ENCODE measurements around the gene SLC5A1. TPM values are rescaled to one million over a fixed set of nuclear protein-coding genes. Genes with fewer than 3 reads are reported as not detected.

SLC5A1 gene
- total RNA-seq (not detected), polyA plus RNA-seq (not detected)

DNA sequence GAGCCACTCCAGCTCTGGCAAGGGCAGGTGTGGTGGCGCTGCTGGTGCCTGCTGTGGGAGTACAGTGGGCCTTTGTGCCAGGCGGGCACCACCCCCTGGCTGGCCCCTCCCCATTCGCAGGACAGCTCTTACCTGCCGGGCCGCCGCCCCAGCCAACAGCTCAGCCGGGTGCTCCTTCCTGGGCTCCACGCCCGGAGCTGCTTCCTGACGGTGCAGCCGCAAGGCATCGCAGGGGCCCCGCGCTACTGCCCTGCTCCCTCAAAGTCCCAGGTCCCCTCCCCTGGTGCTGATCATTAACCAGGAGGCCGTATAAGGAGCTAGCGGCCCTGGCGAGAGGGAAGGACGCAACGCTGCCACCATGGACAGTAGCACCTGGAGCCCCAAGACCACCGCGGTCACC lies at the start of gene SLC5A1:
Gene SLC5A1, plus strand, starts transcription at position 338 of the 400 bp plus-strand sequence. Its CDS starts 21 bp downstream, at position 359.
- no peak within 1 kb of the TSS for H3K27ac ChIP-seq (ENCODE audit: low read depth, low read length)
- H3K9me3 ChIP-seq (ENCODE audit: low read length) = no peaks in the 10 kb centered on the region
- Mint-ChIP-seq H3K4me1 (no peaks in the 10 kb centered on the region), H3K36me3 (peaks cover 0 to 6% (median 0%) of the 10 kb centered on the region in 3 donors), H3K4me3 (peak within 1 kb of the TSS in 1 of 7 donors; percentile 48), H3K27ac (peak within 1 kb of the TSS in 1 of 8 donors; percentile 94), H3K9me3 (no peaks in the 10 kb centered on the region), H3K27me3 (peaks cover 29 to 68% of the 10 kb centered on the region in 2 donors)
- no peaks in the 10 kb centered on the region for H3K4me1 ChIP-seq (ENCODE audit: insufficient read depth, low read length)
- H3K36me3 ChIP-seq (ENCODE audit: insufficient read depth, low read length) = no peaks in the 10 kb centered on the region
- POLR2A ChIA-PET = no interaction called here
- no peak within 1 kb of the TSS for H3K4me3 ChIP-seq (ENCODE audit: low read length)
- DNase-seq = no peak
- CTCF ChIA-PET = no interaction called here
- H3K27me3 ChIP-seq (ENCODE audit: insufficient read depth, low read length, poor library complexity, severe bottlenecking) = no peaks in the 10 kb centered on the region

DNA sequence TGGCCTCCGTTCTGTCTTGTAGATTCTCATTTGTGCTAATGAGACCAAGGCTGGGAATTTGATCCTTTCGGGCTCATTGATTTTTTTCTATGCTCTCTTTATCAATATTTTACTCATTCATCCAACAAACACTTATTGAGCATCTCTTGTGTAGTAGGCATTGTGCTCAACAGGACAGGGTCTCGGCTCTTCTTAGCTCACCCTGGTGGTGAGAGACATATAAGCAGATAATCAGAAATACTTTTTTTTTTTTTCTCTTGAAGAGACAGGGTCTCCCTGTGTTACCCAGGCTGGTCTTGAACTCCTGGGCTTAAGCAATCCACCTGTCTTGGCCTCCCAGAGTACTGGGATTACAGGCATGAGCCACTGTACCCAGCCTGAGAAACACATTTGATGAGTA lies 48.0 kb upstream of the SLC5A1 start:
- Histone ChIP-seq H3K36me3 (ENCODE audit: insufficient read depth, low read length) (no peaks in the 10 kb centered on the region), H3K9me3 (ENCODE audit: low read length) (no peaks in the 10 kb centered on the region), H3K27ac (ENCODE audit: low read depth, low read length) (no peak overlapping the region), H3K4me3 (ENCODE audit: low read length) (no peak overlapping the region), H3K27me3 (ENCODE audit: insufficient read depth, low read length, poor library complexity, severe bottlenecking) (no peaks in the 10 kb centered on the region), H3K4me1 (ENCODE audit: insufficient read depth, low read length) (no peaks in the 10 kb centered on the region)
- H3K27ac Mint-ChIP-seq = no peak overlapping the region
- H3K36me3 Mint-ChIP-seq = no peaks in the 10 kb centered on the region
- H3K27me3 Mint-ChIP-seq = peaks cover 7 to 28% of the 10 kb centered on the region in 2 donors
- POLR2A ChIA-PET = no interaction called here
- CTCF ChIA-PET = no interaction called here
- no peaks in the 10 kb centered on the region for H3K4me1 Mint-ChIP-seq
- H3K4me3 Mint-ChIP-seq = no peak overlapping the region
- no peaks in the 10 kb centered on the region for H3K9me3 Mint-ChIP-seq
- DNase-seq = no peak

DNA sequence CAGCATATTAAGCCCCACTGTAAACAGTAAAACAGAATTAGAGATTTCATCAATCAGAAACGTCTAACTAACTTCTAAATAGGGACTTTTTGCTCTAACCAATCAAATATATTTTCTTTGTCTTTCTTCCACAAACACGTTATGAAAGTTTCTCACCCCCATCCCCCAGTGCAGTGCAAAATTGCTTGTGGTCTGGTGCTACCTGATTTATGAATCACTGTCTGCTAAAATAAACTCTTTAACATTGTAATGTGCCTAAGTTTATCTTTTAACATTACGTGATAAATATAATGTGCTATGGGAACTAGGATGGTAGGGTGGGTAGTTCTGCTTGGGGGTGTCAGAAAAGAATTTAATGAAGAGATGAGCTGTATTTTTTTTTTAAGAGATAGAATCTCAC lies 47.3 kb upstream of the SLC5A1 start:
- no peaks in the 10 kb centered on the region for H3K27me3 ChIP-seq (ENCODE audit: insufficient read depth, low read length, poor library complexity, severe bottlenecking)
- Mint-ChIP-seq H3K36me3 (no peaks in the 10 kb centered on the region), H3K4me1 (no peaks in the 10 kb centered on the region), H3K9me3 (no peaks in the 10 kb centered on the region), H3K27ac (no peak overlapping the region), H3K4me3 (no peak overlapping the region), H3K27me3 (peaks cover 7 to 28% of the 10 kb centered on the region in 2 donors)
- ChIA-PET POLR2A (no interaction called here), CTCF (no interaction called here)
- H3K4me3 ChIP-seq (ENCODE audit: low read length) = no peak overlapping the region
- no peaks in the 10 kb centered on the region for H3K36me3 ChIP-seq (ENCODE audit: insufficient read depth, low read length)
- no peaks in the 10 kb centered on the region for H3K9me3 ChIP-seq (ENCODE audit: low read length)
- H3K27ac ChIP-seq (ENCODE audit: low read depth, low read length) = no peak overlapping the region
- DNase-seq = no peak
- no peaks in the 10 kb centered on the region for H3K4me1 ChIP-seq (ENCODE audit: insufficient read depth, low read length)

DNA sequence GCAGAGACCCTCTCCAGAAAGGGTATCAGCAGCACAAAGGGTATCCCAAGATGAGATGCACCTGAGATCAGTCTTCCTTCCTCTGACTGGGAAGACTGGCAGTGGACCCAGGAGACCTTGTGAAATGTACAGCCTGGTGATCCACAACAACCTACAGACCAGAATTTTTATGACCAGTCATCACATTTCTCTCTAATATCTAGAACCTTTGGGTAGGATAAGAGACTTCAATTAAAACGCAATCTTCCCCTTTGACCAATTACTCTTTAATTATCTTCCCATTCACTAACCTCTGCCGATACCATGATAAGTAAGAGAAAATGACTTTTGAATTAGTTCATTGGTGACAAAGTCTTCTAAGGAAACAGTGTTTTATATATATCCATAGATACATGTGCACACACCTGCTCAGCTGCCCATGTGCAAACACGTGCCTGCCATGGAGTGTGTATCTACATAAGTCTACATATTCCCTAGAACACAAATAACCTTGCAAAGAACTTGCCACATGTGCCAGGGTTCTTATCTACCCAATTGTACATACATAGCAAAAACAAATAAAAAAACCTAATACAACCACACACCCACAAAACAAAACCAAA lies 44.2 kb upstream of the SLC5A1 start:
- H3K4me3 Mint-ChIP-seq = no peak overlapping the region
- POLR2A ChIA-PET = no interaction called here

DNA sequence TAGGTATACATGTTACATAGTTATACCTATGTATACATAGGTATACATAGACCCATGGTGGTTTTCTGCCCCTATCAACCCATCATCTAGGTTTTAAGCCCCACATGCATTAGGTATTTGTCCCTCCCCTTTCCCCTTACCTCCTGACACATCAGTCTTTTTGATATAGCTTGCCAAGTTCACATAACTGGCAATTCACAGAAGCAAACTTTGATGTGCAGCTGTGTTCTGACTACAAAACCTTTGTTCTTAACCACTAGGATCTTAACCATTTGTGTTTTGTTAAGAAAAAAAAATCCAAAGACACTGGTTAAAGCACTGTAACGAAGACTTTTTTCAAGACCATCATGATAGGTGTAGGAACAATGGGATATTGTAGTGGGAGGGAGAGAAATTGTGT lies 42.9 kb upstream of the SLC5A1 start:
- Mint-ChIP-seq H3K4me3 (no peak overlapping the region), H3K36me3 (no peaks in the 10 kb centered on the region), H3K27me3 (peaks cover 10 to 38% of the 10 kb centered on the region in 2 donors), H3K27ac (no peak overlapping the region), H3K4me1 (no peaks in the 10 kb centered on the region), H3K9me3 (no peaks in the 10 kb centered on the region)
- ChIA-PET POLR2A (no interaction called here), CTCF (no interaction called here)
- Histone ChIP-seq H3K4me1 (ENCODE audit: insufficient read depth, low read length) (no peaks in the 10 kb centered on the region), H3K4me3 (ENCODE audit: low read length) (no peak overlapping the region), H3K36me3 (ENCODE audit: insufficient read depth, low read length) (no peaks in the 10 kb centered on the region), H3K27ac (ENCODE audit: low read depth, low read length) (no peak overlapping the region), H3K9me3 (ENCODE audit: low read length) (no peaks in the 10 kb centered on the region), H3K27me3 (ENCODE audit: insufficient read depth, low read length, poor library complexity, severe bottlenecking) (no peaks in the 10 kb centered on the region)
- no peak for DNase-seq

More for the DNA sequence above, 44.2 kb upstream of the SLC5A1 start:
- DNase-seq = no peak
- Mint-ChIP-seq H3K27ac (no peak overlapping the region), H3K9me3 (no peaks in the 10 kb centered on the region), H3K36me3 (no peaks in the 10 kb centered on the region), H3K4me1 (no peaks in the 10 kb centered on the region), H3K27me3 (peaks cover 9 to 27% of the 10 kb centered on the region in 2 donors)
- H3K4me3 ChIP-seq (ENCODE audit: low read length) = no peak overlapping the region
- H3K4me1 ChIP-seq (ENCODE audit: insufficient read depth, low read length) = no peaks in the 10 kb centered on the region
- H3K27me3 ChIP-seq (ENCODE audit: insufficient read depth, low read length, poor library complexity, severe bottlenecking) = no peaks in the 10 kb centered on the region
- no peak overlapping the region for H3K27ac ChIP-seq (ENCODE audit: low read depth, low read length)
- CTCF ChIA-PET = no interaction called here
- no peaks in the 10 kb centered on the region for H3K36me3 ChIP-seq (ENCODE audit: insufficient read depth, low read length)
- no peaks in the 10 kb centered on the region for H3K9me3 ChIP-seq (ENCODE audit: low read length)

DNA sequence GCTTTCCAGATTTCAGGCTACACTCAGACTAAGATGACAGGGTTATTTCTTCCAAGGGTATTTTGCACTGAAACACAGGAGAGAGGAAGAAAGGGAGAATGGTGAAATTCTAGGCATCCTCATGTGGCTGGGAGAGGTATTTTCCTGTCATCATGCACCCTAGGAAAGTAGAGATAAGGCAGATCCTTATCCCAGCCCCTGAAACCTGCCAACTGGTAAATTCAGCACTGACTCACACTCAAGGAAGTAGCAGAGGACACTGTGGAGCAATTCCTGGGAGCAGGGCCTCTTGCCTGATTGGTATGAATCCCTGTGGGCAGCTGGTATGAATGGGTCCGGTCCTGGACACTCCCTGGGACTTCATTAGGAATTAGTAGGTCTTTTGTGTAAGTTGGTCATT lies 37.6 kb upstream of the SLC5A1 start:
- peaks cover 17 to 33% of the 10 kb centered on the region in 2 donors for H3K27me3 Mint-ChIP-seq
- no peaks in the 10 kb centered on the region for H3K27me3 ChIP-seq (ENCODE audit: insufficient read depth, low read length, poor library complexity, severe bottlenecking)
- ChIA-PET CTCF (no interaction called here), POLR2A (no interaction called here)
- H3K4me1 Mint-ChIP-seq = no peaks in the 10 kb centered on the region
- H3K4me3 ChIP-seq (ENCODE audit: low read length) = no peak overlapping the region
- no peaks in the 10 kb centered on the region for H3K36me3 ChIP-seq (ENCODE audit: insufficient read depth, low read length)
- no peak for DNase-seq
- no peak overlapping the region for H3K27ac ChIP-seq (ENCODE audit: low read depth, low read length)
- no peak overlapping the region for H3K4me3 Mint-ChIP-seq
- H3K27ac Mint-ChIP-seq = no peak overlapping the region
- H3K9me3 Mint-ChIP-seq = peaks cover under 1 to 4% (median 3%) of the 10 kb centered on the region in 5 donors
- H3K36me3 Mint-ChIP-seq = peaks cover 0 to 1% (median under 1%) of the 10 kb centered on the region in 3 donors
- H3K9me3 ChIP-seq (ENCODE audit: low read length) = no peaks in the 10 kb centered on the region
- H3K4me1 ChIP-seq (ENCODE audit: insufficient read depth, low read length) = no peaks in the 10 kb centered on the region

DNA sequence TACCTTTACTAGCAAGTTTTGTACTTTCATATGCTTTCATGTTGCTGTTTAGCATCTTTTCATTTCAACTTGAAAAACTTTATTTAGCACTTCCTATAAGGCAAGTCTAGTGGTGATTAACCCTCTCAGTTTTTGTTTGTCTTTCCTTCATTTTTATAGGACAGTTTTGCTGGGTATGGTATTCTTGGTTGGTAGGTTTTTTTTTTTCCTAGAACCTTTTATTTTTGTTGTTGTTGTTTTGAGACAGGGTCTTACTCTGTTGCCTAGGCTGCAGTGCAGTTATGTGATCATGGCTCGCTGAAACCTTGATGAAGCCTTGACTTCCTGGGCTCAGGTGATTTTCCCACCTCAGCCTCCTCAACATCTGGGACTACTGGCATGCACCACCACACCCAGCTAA lies 29.9 kb upstream of the SLC5A1 start:
- POLR2A ChIA-PET = no interaction called here
- no peak for DNase-seq
- peaks cover 0 to 18% (median 3%) of the 10 kb centered on the region in 3 donors for H3K36me3 Mint-ChIP-seq
- Histone ChIP-seq H3K27ac (ENCODE audit: low read depth, low read length) (no peak overlapping the region), H3K9me3 (ENCODE audit: low read length) (peaks cover 5% of the 10 kb centered on the region), H3K4me3 (ENCODE audit: low read length) (no peak overlapping the region), H3K4me1 (ENCODE audit: insufficient read depth, low read length) (no peaks in the 10 kb centered on the region), H3K36me3 (ENCODE audit: insufficient read depth, low read length) (no peaks in the 10 kb centered on the region), H3K27me3 (ENCODE audit: insufficient read depth, low read length, poor library complexity, severe bottlenecking) (no peaks in the 10 kb centered on the region)
- H3K27ac Mint-ChIP-seq = no peak overlapping the region
- H3K9me3 Mint-ChIP-seq = peaks cover 22 to 44% (median 37%) of the 10 kb centered on the region in 5 donors
- H3K4me1 Mint-ChIP-seq = no peaks in the 10 kb centered on the region
- H3K4me3 Mint-ChIP-seq = no peak overlapping the region
- H3K27me3 Mint-ChIP-seq = peaks cover 5 to 18% of the 10 kb centered on the region in 2 donors
- CTCF ChIA-PET = no interaction called here

DNA sequence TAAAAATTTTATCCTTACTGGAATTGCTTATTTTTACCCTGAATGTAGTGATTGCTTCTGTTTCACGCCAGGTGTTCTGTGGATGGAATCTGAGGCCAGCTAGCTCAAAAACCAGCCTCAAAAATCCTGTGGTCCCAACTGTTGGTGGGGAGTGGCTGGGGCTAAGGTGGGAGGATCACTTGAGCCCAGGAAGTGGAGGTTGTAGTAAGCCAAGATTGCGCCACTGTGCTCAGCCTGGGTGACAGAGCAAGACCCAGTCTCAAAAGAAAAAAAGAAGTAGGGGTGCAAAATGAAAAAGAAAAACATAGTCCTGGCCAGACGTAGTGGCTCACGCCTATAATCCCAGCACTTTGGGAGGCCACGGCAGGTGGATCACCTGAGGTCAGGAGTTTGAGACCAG lies 27.0 kb upstream of the SLC5A1 start:
- peaks cover 0 to 14% (median 2%) of the 10 kb centered on the region in 3 donors for H3K36me3 Mint-ChIP-seq
- peaks cover 10 to 39% of the 10 kb centered on the region in 2 donors for H3K27me3 Mint-ChIP-seq
- H3K9me3 Mint-ChIP-seq = peaks cover 22 to 39% (median 31%) of the 10 kb centered on the region in 5 donors

More for the DNA sequence above, 27.0 kb upstream of the SLC5A1 start:
- H3K27ac ChIP-seq (ENCODE audit: low read depth, low read length) = no peak overlapping the region
- H3K4me3 ChIP-seq (ENCODE audit: low read length) = no peak overlapping the region
- no peak for DNase-seq
- no peaks in the 10 kb centered on the region for H3K4me1 ChIP-seq (ENCODE audit: insufficient read depth, low read length)
- POLR2A ChIA-PET = no interaction called here
- Mint-ChIP-seq H3K27ac (no peak overlapping the region), H3K4me3 (no peak overlapping the region), H3K4me1 (no peaks in the 10 kb centered on the region)
- no peaks in the 10 kb centered on the region for H3K27me3 ChIP-seq (ENCODE audit: insufficient read depth, low read length, poor library complexity, severe bottlenecking)
- no peaks in the 10 kb centered on the region for H3K36me3 ChIP-seq (ENCODE audit: insufficient read depth, low read length)
- peaks cover 5% of the 10 kb centered on the region for H3K9me3 ChIP-seq (ENCODE audit: low read length)
- CTCF ChIA-PET = no interaction called here
